NCI-H345 (cell line): ENCODE measurements around the gene RPF1.
A peak's percentile ranks its signal among the peaks of the same experiment; 100 is the strongest.
"Not testable (repeated sequence)": the region's sequence is repeated elsewhere in the genome, so short reads cannot be mapped to it uniquely, and the experiment has no call there.

Source experiments
- DNase-seq: peaks from one replicate; lab custom pipeline; 2025; lab: John Stamatoyannopoulos, UW

Gene RPF1

DNA sequence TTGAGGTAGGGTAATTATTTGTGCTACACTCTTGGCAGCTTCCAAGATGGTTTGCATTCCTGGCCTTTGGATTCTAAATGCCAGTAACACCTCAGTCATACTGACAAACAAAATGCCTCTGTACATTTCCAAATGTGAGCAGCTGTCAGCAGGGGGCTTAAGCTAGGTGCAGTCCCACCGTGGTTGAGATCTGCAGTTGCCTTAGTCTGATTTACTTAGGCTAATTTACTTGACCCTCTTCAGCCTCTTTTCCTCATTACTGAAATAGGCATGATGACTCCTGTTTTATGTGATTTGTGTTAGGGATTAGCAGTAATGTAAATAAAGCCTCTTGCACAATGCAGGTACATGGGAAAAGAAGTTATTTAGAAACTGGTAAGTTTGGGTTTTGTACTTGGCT, 13.7 kb downstream of the RPF1 start:
- no peak for DNase-seq

- no peak for DNase-seq
Measured at GRCh38 chr1:84493747-84494146, 14.7 kb downstream of the RPF1 start.

DNA sequence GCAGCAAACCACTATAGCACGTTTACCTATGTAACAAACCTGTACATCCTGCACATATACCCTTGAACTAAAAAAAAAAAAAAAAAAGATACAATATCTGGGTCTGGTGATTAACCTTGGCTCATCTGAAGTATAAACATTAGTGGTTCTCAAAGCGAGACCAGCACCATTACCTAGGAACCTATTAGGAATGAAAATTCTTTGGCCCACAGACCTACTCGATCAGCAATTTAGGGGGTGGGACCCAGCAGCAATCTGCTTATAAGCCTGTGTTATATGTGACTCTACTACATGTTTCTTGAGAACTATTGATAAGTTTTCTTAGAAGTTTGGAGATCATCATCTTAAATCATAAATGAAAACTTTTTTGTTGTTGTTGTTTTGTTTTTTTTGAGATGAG, 17.4 kb downstream of the RPF1 start:
- no peak for DNase-seq

DNA sequence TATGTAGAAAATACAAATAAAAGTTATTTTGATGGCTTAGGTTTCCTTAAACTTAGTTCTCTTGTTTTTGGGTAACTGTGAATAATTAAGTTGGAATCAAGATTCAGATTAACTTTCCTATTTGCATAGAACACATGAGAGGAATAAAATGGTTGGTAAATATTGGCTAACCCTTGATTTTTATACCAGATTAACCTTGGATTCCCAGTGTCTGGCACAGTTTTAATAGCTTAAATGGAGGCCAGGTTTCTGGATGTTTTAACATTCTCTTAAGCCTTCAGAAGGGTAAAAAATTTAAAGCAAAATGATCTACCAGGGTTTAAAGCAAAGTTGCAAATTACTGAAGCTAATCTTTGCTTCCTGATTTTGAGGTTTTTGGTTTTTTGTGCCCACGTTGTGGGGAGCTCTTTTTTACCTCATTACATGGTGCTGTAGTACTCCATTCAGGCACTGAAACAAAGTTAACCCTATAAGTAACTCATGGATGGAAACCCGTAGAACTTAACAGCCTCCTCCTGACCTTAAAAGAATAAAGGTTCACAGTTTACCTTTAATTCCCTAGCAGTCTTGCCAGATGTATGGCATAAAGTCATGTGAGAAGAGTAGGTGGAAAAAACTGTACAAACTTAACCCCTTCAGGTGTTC, 18.7 kb downstream of the RPF1 start:
- no peak for DNase-seq

- no peak for DNase-seq
Measured at GRCh38 chr1:84502927-84503326, 23.9 kb downstream of the RPF1 start.

DNA sequence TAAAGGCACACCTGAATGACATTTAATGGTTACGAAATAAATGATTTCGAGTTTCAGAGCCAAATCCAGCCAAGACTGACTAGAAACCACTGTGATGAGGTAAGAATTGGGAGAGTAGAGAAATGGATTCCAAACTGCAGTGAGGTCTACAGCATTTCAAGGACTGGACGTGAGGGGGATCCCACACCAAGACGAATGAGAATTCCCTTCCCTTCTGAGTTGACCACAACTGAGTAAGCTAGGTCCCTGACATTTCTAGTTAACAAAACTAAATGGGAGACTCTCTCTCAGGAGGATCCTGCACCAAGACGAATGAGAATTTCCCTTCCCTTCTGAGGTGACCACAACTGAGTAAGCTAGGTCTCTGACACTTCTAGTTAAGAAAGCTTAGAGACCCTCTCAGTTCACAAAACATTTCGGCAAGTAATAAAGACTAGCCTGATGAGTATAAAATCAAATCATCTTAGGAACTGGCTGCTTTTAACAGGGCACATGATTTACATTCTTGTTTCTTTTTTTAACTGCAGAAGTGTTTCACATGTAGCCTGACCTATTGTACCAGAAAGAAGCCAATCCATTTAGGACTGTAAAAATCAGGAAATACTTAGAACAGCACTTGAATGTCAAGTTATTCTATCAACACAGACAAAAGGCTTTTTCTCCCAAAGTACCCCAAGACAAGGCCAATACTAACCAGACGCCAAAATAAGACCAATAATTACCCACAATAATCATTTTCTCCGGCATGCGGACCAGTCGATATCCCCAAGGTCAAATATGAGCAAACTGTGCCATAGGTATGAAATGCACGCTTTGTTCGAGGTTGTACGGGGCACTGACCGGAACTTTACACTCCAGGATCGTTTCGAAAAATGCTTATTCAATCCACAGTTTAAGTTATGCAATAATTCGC, 25.8 kb downstream of the RPF1 start:
- DNase-seq, result no peak

- peak; percentile 45 for DNase-seq
Measured at GRCh38 chr1:84505493-84506001, 26.5 kb downstream of the RPF1 start.

- peak; percentile 97 for DNase-seq
Measured at GRCh38 chr1:84506002-84506728, 27.1 kb downstream of the RPF1 start, which contains the start of the genes GNG5 and SPATA1. GNG5 (minus strand) TSS chr1:84506581; CDS start chr1:84506091, 490 bp downstream. SPATA1 (plus strand) TSS chr1:84506386; CDS start chr1:84516360, 9,974 bp downstream.

GRCh38 chr1:84506729-84507453, 27.8 kb downstream of the RPF1 start:
- no peak for DNase-seq

DNA sequence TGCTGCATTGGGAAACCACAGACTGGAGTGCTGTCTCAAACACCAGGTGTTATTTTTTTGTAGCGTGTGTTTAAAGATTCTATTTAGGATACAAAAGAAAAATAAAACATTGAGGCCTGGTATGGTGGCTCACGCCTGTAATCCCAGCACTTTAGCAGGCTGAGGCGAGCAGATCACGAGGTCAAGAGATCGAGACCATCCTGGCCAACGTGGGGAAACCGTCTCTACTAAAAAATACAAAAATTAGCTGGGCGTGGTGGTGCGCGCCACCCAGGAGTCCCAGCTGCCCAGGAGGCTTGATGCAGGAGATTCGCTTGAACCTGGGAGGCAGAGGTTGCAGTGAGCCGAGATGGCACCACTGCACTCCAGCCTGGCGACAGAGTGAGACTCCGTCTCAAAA, 28.8 kb downstream of the RPF1 start:
- not testable (repeated sequence) for DNase-seq

- DNase-seq, result no peak
Measured at GRCh38 chr1:84508510-84508909, 29.4 kb downstream of the RPF1 start.

- no peak for DNase-seq
Measured at GRCh38 chr1:84509029-84509428, 30.0 kb downstream of the RPF1 start.

DNA sequence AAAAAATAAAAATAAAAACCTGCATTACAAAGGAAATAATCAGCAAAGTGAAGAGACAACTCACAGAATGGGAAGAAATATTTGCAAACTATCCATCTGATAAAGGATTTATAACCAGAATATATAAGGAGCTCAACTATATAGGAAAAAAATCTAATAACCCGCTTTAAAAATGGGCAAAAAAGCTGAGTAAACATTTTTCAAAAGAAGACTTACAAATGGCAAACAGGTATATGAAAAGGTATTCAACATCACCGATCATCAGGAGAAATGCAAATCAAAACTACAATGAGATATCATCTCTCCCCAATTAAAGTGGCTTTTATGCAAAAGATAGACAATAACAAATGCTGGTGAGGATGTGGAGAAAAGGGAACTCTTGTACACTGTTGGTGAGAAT, 31.1 kb downstream of the RPF1 start:
- DNase-seq, result no peak

DNA sequence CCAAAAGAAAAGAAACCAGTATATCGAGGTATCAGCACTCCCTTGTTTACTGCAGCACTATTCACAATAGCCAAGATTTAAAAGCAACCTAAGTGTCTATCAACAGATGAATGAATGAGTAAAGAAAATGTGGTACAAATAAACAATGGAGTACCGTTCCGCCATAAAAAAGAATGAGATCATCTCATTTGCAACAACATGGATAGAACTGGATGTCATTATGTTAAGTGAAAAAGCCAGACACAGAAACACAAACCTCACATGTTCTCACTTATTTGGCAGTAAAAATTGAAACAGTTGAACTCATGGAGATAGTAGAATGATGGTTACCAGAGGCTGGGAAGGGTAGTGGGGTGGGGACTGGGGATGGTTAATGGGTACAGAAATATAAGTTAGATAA, 31.6 kb downstream of the RPF1 start:
- DNase-seq, result no peak

- no peak for DNase-seq
Measured at GRCh38 chr1:84524590-84524989, 45.5 kb downstream of the RPF1 start.

DNA sequence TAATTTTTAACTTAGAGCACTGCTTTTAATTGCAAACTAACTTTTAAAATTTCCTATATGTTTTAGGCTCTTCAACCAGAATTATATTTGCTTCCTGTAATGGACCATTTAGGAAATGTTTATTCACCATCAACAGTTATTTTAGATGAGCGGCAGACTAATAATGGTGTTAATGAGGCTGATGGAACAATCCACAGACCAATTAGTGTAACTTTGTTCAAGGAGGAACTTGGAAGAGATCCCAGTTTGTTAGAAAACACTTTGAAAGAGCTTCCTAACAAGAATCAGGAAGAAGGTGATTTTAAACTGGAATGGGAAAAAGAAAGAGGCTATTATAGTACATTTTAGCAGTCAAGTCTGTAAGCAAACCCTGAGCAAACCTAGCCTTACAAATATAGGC, 46.7 kb downstream of the RPF1 start:
- DNase-seq, result no peak

DNA sequence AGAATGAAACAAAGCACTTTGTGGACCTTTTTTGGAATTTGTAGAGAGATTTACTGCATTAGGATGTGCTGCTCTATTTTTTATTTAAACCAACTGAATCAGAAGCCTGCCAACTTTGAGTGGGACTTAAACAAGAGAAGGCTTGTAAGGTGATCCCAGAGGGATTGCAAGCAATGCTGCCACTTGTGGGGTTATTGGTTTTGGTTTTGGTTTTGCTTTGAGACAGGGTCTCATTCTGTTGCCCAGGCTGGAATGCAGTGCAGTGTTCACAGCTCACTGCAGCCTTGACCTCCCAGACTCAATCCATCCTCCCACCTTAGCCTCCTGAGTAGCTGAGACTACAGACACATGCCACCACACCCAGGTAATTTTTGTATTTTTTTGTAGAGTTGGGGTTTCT, 59.5 kb downstream of the RPF1 start:
- DNase-seq, result no peak

- DNase-seq, result no peak
Measured at GRCh38 chr1:84539972-84540371, 60.9 kb downstream of the RPF1 start.

DNA sequence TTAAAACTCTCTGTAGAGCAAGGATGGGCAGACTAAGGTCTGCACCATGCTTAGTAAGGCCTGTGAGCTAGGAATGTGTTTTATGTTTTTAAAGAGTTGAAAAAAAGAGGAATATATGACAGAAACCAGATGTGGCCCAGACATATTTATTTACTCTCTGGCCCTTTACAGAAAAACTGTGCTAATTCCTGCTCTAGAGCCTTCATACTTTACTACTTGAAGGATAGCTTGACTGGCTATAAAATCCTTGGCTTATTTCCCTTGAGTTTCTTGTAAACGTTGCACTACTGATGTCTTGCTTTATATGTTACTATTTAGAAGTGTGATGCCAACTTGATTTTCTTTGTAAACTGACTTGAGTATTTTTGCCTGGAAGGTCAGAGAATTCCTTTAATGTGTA, 61.7 kb downstream of the RPF1 start:
- DNase-seq, result no peak

- DNase-seq, result no peak
Measured at GRCh38 chr1:84541679-84542078, 62.6 kb downstream of the RPF1 start.
